DMS114 treated with DMSO at 0.1 percent for 48 hours (cell line): ENCODE data around the gene TNFRSF25.

Source experiments
- DNase-seq: peaks from one replicate; lab custom pipeline; 2025; ENCODE audit not compliant: unreplicated experiment; lab: John Stamatoyannopoulos, UW

Gene TNFRSF25, protein sequence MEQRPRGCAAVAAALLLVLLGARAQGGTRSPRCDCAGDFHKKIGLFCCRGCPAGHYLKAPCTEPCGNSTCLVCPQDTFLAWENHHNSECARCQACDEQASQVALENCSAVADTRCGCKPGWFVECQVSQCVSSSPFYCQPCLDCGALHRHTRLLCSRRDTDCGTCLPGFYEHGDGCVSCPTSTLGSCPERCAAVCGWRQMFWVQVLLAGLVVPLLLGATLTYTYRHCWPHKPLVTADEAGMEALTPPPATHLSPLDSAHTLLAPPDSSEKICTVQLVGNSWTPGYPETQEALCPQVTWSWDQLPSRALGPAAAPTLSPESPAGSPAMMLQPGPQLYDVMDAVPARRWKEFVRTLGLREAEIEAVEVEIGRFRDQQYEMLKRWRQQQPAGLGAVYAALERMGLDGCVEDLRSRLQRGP

DNA sequence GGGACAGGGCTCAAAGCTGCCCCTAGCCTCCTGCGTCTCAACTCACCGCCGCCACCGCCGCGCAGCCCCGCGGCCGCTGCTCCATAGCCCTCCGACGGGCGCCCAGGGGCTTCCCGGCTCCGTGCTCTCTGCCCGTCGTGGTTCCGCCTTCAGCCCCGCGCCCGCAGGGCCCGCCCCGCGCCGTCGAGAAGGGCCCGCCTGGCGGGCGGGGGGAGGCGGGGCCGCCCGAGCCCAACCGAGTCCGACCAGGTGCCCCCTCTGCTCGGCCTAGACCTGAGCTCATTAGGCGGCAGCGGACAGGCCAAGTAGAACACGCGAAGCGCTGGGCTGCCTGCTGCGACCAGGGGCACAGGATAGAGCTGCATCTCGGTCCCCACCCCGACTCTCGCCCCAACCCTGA is at the start of gene TNFRSF25:
TNFRSF25 (minus strand) TSS at position 151 of the 400 bp plus-strand sequence; CDS start at position 85, 66 bp downstream.
- DNase-seq = no peak

DNA sequence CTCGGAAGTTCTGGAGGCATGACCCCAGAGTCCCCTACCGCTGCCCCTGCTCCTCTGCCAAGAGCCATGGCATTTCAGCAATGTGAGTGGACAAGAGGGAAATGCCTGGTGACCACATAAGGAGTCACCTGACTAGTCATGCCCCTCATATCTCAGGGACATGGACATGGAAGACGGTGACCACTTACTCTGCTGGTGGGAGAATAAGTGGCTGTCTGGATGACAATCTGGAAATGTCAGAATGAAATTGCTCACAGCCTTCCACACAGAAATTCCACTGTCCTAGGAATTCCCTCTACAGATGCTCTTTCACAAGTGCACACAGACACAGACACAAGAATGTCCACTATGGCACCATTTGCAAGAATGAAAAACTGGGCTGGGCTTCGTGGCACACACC is 49.8 kb upstream of the TNFRSF25 start:
- DNase-seq = no peak

DNA sequence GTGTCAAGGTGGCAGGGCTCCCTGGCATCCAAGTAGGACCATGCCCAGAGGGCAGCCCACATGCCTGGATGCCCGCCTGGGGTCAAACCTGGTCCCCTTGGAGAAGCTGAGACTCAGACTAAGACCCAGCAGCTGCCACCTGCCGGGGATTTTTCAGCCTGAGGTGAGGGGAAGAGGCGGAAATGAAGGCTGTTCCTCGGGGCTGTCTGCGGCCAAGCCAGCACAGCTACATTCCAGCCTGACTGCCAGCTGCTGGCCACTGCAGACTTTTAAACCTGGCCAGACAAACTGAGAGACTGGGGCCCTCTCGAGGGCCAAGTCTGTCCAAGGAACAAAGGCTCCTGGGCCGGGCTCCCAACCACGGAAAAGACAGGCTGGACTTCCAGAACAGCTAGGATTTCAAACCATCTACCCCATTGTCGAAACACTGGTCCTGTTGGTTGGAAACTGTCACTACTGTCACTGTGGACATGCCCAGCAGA is 47.4 kb upstream of the TNFRSF25 start:
- DNase-seq = no peak

DNA sequence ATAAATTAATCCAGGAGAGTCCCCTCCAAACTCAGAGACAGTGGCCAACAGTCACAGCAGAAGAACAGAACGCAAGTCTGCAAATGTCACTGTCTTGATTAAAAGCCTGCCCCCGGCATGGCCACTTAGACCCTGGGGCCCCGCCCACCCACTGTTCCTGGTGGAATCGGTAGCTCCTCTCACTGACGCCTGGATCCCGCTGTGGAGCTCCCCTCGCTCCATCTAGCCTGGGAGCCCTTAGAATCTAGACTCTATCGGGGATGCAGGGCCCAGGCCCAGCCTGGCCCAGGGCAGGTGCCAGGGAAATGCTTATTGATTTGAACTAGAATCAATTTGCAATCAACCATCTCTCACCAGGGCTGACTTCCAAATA is 46.9 kb upstream of the TNFRSF25 start:
- DNase-seq = no peak

DNA sequence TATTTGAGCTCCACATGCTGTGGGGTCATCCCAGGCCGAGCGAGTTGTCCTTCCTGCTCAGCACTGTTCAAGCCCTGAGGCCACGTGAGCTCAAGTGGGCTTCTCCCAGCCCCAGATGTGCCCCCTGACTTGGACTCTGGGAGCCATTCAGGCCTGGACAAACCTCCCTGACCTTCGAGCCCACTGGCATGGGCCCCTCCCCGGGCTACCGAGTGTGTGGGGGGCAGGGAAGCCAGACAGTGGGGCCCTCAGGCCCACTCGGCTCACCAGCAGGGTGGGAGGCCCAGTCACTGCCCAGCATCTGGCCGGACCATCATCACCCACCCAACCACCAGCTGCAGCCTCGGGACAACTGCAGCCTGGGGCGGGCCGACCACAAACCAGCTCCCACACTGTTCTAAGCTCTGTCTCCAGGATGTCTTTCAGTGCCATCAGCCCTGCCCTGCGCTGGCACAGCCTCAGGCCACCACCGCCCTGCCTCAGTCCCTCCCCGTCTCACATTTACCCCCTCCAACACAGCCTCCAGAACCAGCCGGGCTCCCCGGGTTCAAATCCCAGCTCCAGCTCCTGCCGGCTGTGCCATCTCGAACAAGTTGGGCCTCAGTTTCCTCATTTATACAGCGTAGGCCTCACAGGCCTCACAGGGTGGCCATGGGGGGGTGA is 46.4 kb upstream of the TNFRSF25 start:
- no peak for DNase-seq

DNA sequence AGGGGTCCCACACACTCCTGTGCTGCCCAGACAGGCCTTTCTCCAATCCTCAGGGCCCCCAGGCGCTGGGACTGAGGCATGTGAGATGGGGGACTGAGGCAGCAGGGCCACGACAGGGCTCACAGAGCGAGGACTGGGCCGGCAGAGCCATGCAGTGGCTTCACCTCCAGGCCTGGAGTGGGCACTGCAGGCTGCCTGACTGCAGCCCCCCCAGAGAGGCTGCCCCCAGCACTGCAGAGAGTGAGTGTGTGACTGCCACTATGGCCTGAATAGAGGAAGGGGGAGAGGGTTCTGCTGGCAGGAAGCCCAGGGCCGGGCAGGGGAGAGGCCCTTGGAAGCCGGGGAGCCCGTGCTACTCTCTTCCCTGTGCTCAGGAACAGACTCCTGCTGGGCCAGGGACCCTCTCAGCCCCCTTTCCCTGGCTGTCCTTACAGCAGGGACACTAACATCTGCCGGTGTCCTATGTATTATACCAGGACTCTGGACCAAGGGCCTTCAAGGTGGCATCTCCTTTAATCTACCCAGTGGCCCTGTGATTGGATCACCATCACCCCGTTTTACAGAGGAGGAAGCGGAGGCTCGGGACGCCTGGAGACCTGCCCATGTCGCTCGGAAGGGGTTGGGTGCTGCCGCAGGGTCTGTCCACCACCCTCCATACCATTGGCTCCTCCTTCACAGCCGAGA is 45.7 kb upstream of the TNFRSF25 start:
- no peak for DNase-seq

DNA sequence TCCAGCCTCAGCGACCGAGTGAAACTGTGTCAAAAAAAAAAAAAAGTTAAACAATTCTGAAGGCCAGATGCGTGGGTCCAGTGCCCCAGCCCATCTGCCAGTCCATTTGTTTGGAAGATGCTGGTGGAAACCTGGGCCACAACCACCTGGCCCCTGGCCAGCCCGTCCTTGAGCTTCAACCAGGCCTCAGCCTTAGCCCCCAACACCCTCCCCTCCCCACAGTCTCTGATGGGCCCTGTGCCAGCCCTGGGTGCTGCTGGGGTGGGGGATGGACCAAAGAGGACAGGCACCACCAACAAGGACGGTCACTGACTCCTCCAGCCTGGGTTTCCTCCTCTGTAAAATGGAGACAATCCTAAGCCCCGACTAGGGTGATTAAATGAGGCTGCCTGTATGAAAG is 45.1 kb upstream of the TNFRSF25 start:
- DNase-seq = no peak

DNA sequence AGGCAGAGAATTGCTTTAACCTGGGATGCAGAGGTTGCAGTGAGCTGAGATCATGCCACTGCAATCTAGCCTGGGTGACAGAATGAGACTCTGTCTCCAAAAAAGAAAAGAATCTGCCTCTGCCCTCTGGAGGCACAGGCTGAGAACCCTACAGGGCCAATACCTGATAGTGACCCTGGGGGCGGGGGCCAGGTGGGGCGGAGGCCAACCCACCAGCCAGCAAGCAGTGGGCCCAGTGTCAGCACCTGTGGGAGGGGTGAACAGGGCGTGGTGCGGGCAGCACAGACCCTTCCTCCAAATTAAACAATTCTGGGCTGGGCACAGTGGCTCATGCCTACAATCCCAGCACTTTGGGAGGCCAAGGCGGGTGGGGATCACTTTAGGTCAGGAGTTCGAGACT is 44.5 kb upstream of the TNFRSF25 start:
- DNase-seq = no peak

DNA sequence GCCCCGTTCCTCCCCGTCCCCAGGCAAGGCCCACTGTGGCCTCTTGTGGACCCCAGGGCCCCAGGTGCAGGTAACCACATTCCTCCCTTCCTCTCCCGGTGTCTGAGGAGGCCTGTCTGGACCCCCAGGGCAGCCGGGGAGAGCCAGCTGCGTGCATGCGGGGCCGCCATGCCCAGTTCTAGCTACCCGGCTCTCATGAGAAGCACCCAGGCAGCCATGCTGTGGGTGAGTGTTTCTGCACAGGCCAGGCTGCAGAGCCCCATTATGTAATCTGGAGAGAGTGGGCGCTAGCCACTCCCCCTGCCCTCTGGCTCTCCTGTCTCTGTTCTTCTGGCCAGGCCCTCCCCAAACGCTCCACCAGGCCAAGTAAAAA is 43.9 kb upstream of the TNFRSF25 start:
- no peak for DNase-seq

DNA sequence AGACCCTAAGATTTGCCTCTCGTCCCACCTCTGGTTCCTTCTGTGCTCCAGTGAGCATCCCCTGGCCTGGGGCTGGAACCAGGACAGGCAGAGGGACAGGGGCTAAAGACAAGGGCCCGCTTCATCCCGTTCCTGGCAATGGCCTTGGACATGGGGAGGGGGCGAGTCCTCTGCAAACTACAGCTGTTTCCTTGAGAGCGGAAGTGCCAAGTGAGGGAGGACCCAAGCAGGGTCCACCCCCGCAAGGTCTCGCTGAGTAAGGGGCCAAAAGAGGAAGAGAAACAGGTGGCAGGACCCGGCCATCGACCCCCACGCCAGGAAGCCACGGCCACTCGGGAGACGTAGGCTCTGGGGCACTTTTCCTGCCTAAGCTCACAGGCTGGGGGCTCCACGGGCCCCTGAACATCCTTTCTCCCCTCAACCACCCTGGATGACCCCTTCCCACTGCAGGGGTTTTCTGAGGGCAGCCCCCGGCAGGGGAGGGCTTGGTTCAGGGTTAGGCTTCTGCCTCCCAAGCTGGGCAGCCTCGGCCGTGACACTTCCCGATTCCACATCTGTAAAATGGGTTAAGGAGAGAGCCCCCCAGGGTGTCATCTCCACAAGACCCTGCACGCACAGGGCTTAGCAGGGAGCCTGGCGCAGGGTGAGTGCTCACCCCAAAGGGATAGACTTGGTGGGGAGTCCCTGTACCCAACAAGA is 43.4 kb upstream of the TNFRSF25 start:
- no peak for DNase-seq

DNA sequence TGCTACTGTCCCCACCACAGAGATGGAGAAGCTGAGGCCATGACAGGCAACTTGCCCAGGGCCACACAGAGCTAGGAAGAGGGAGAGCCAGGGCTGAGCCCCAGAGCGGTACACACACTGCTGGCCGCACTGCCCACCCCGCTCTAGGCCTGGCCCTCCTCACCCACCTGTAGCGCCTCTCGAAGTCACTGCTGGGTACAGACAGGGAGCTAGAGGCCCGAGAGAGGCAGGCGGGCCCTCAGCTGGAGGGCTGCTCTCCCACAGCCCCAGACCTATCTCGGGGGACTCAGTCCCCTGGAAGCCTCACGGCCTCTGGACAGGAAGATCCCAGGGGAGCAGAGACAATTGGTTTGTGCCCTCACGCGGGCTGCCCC is 42.8 kb upstream of the TNFRSF25 start:
- DNase-seq = no peak

DNA sequence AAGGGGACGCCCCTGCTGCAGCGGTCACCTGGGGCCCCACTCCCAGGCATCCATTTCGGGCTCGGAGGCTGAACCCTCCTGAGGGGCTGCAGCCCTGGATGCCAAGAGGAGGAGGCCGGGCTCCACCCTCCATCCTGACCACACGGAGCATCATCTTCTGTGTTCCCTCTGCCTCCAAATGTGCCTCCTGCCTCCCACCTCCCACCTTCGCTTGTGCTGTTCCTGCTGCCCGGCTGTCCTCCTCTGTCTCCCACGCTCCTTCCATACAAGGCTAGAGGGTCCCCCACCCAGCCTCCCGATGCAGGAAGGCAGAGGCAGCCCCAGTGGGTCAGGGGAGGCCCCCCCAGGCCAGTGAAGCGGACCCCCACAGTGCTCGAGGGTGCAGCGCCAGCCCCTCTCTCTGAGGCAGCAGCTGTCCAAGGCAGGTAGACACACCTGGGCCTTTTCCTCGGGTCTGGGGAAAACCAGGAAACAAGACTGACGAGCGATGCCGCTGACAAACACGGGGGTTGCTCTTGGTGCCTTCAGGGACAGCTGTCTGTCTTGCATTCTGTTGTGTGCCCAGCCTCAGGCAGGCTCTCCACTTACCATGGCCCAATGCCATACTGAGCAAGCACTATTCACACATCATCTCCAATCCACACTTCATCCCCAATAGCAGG is 42.3 kb upstream of the TNFRSF25 start:
- no peak for DNase-seq

DNA sequence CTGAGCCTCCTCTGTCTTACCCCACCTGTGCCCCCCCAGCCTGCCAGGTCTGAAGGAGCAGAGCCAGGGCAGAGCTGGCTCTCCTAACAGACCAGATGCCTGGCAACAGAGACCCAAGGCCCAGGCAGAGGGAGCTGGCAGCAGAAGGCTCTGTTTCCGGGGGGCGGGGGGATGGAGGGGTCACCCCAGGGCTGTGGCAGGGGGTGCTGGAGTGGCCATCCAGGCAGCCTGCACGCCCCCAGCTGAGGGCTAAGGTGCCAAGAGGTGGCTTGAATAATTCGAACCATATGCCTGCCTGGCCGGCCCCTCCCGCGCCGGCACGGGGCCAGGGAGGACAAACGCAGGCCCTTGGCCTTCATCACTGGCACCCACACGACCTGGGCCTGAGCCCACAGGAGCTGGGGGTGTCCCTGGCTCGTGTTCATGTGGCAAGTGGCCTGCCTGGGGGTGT is 41.5 kb upstream of the TNFRSF25 start:
- DNase-seq = no peak

DNA sequence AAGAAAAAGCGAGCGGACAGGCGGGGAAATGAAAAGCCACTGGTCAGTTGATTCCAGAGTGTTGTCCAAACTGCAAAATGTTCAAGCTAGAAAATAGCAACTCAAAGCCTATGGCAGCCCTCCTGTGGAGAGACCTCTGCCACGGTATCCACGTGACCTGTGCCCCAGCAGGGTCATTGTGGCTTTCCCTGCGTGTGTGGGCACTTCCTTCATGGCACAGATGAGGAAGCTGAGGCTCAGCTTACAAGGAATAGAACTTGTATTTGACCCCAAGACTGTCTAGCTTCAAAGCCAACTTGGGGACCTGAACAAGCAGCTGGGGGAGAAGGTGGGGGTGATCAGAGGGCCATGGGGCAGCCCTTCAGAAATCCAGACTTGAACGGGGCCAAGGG is 41.1 kb upstream of the TNFRSF25 start:
- no peak for DNase-seq

DNA sequence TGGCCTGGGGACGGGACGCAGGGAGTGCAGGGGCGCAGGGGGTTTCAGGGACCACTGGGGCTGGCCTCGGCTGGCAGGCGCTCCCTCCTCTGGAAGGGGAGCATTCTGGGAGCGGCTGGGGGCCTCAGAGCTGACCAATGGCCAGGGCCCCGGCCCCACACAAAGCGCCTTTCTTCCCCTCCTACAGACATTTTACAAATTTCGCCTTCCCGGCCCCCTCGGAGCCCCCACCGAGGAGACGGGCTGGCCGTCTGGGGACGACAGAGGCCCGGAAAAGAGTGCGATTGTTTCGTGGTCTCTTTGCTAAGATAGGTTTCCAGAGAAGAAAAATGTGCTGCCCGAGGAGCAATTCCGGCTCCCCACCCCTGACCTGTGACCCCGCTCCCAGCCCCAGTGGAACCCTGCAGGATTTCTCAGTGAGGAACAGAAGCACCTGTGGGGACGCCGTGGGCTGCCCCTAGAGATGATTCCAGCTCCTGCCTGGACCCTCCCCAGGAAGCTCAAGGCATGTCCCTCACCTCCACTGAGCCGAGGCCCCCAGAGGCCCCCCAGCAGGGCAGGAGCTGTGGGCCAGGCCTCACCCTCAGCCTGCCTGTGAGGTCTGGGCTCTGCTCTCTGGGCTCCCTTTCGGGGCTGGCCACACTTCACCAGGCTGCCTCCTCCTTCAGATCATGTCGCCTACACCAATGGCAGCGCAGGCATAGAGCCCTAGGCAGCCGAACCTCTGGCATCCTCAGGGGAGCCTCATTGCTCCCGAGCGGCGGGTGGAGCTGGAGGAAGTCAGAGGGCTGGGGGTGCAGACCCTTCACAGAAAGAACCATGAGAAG is 40.5 kb upstream of the TNFRSF25 start:
- no peak for DNase-seq

DNA sequence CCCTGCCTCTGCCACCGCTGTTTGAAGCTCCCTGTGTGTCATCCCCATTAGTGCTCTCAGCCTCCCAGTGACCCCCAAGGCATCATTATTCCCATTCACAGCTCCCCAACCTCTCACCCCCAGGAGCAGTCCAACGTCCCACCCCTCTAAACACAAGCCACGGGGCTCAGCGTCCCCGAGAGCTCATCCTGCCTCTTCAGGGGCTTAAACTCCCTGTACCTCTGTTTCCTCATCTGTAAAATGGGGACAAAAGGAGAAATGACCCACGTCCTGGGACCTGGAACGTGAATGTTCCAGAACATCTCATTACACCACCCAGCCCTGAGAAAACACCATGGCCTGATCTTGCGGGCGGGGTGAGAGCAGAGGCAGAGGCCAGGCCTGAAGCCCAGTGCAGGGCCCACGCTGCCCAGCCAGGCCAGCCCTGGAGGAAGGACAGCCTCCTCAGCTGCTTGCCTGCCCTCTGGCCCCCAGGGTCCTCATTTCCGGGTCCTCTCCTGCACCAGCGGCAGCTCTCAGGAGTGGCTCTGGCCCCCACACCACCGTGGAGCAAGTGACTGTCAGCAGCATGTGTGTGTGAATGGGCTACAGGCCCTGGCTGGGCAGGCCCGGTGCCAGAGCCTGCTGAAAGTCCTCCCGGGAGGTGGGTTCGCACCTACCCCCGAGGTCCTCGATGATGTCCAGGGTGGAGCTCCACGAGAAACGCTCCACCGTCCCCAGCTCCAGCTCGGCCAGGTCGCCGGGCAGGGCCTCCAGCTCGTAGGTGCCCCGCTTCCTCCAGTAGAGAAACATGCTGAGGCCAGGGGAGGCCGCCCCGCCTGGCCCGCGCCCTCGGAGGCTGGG is 39.6 kb upstream of the TNFRSF25 start:
- no peak for DNase-seq

DNA sequence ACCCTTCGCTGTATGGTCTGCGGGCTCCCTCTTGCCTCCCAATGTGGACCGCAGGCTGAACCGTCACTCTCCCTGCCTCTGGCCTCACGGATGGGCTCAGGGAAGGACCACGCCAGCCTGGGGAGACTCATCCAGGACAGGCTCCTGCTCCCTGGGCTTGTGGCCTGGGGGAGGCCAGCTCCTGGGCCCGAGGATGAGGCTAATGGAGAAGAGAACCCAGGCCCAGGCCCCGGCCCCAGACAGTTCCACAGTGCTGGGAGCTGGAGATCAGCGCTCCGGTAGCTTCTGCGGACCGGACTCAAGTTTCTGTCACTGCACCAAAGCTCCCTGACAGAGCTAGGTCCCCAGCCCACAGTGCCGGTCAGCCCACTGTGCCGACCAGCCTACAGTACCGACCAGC is 38.9 kb upstream of the TNFRSF25 start:
- no peak for DNase-seq

DNA sequence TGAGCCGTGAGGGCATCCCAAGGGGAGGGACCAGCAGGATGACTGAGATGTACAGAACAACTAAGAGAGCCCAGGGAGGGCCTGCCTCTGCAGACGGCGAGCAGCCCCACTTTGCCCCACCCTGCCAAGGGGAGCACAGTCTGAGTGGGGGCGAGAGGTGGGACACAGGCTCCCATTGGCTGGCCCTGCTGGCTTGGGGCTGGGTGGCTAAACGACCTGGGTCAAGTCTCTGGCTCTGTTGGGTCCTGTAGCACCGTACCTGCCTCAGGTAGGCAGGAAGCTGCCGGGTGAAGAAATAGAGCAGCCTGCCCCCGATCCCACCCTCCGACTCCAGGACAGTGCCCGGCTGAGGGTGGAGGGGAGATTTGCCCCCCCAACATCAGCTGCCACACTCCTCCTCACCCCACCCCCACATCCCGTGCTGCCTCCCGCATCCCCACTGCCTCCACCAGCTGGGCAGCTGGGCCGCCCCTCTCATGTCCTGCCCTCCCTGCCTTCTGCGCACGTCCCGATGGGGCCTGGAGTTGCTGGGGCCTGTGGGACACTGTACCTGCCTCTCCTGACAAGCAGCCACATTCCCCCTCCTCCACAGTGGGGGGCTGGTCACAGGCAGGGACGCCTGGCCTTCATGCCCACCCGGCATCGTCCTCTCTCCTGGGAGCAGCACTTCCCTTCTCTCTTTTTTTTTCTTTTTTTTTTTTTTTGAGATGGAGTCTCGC is 38.1 kb upstream of the TNFRSF25 start:
- no peak for DNase-seq
